HUES64 (cell line): ENCODE measurements around the gene SPTB.

Source experiments
- H3K27ac ChIP-seq: 2 replicates; pipeline ENCODE4 v1.7.0; 2013; ENCODE audit warnings: low read depth, low read length, inconsistent platforms
- H3K27me3 ChIP-seq: 2 replicates; pipeline ENCODE4 v1.6.1; 2013; ENCODE audit warnings: mild to moderate bottlenecking, low read length; ENCODE audit not compliant: insufficient read depth
- H3K36me3 ChIP-seq: 2 replicates; pipeline ENCODE4 v1.6.1; 2013; ENCODE audit warnings: mild to moderate bottlenecking, low read length; ENCODE audit not compliant: insufficient read depth
- H3K4me1 ChIP-seq: 2 replicates; pipeline ENCODE4 v1.6.1; 2013; ENCODE audit warnings: mild to moderate bottlenecking, low read length, moderate library complexity; ENCODE audit not compliant: insufficient read depth
- H3K4me3 ChIP-seq: 2 replicates; pipeline ENCODE4 v1.5.1; 2013; ENCODE audit warnings: mild to moderate bottlenecking, low read length, moderate library complexity
- H3K9ac ChIP-seq: 2 replicates; pipeline ENCODE4 v1.6.1; 2013; ENCODE audit warnings: mild to moderate bottlenecking, low read depth, low read length
- H3K9me3 ChIP-seq: 2 replicates; pipeline ENCODE4 v1.6.1; 2013; ENCODE audit warnings: low read depth, low read length; ENCODE audit not compliant: insufficient read depth
- WGBS: fragments of 150-250, 120-280 bp; methylation state at CpG from one replicate; pipeline ENCODE4 v1.1.7; 2013; ENCODE audit warnings: missing lambda C conversion rate; 5-methylcytosine and 5-hydroxymethylcytosine counted together

Gene SPTB

GRCh38 chr14:64786296-64787149, 93.2 kb downstream of the SPTB start:
- H3K36me3 ChIP-seq, result no peaks in the 10 kb centered on the region
- no peak overlapping the region for H3K4me3 ChIP-seq
- no peak overlapping the region for H3K9ac ChIP-seq
- H3K9me3 ChIP-seq, result no peaks in the 10 kb centered on the region
- 94% methylated on average over 24 of the region's 24 CpGs for WGBS
- H3K27ac ChIP-seq, result no peak overlapping the region
- H3K27me3 ChIP-seq, result no peaks in the 10 kb centered on the region
- peaks cover 19% of the 10 kb centered on the region; the same call in 1 of the 2 replicates for H3K4me1 ChIP-seq

GRCh38 chr14:64784006-64784405, 95.7 kb downstream of the SPTB start:
- 96% methylated on average over 9 of the region's 9 CpGs for WGBS
- no peak overlapping the region for H3K4me3 ChIP-seq

GRCh38 chr14:64782196-64782595, 97.5 kb downstream of the SPTB start:
- 93% methylated on average over 11 of the region's 11 CpGs for WGBS
- Histone ChIP-seq H3K4me3 (no peak overlapping the region), H3K4me1 (no peaks in the 10 kb centered on the region), H3K27ac (no peak overlapping the region), H3K36me3 (no peaks in the 10 kb centered on the region), H3K9me3 (no peaks in the 10 kb centered on the region), H3K27me3 (no peaks in the 10 kb centered on the region), H3K9ac (no peak overlapping the region)

More at GRCh38 chr14:64784006-64784405, 95.7 kb downstream of the SPTB start:
- Histone ChIP-seq H3K9ac (no peak overlapping the region), H3K9me3 (no peaks in the 10 kb centered on the region), H3K36me3 (no peaks in the 10 kb centered on the region), H3K27me3 (no peaks in the 10 kb centered on the region), H3K27ac (no peak overlapping the region), H3K4me1 (no peaks in the 10 kb centered on the region)

- no peak overlapping the region for H3K9ac ChIP-seq
- H3K4me3 ChIP-seq, result no peak overlapping the region
- WGBS, result 95% methylated on average over 7 of the region's 7 CpGs
- peaks cover 6% of the 10 kb centered on the region; the same call in 1 of the 2 replicates for H3K9me3 ChIP-seq
- no peaks in the 10 kb centered on the region for H3K4me1 ChIP-seq
- no peaks in the 10 kb centered on the region for H3K36me3 ChIP-seq
- no peaks in the 10 kb centered on the region for H3K27me3 ChIP-seq
- no peak overlapping the region for H3K27ac ChIP-seq
Measured at GRCh38 chr14:64779472-64779871, 100.2 kb downstream of the SPTB start.

- Histone ChIP-seq H3K27ac (no peak overlapping the region), H3K9ac (no peak overlapping the region), H3K36me3 (no peaks in the 10 kb centered on the region), H3K9me3 (peaks cover 18% of the 10 kb centered on the region), H3K4me3 (no peak overlapping the region), H3K27me3 (no peaks in the 10 kb centered on the region), H3K4me1 (no peaks in the 10 kb centered on the region)
- WGBS, result 89% methylated on average over 7 of the region's 7 CpGs
Measured at GRCh38 chr14:64778104-64778754, 101.5 kb downstream of the SPTB start.

GRCh38 chr14:64777461-64777860, 102.2 kb downstream of the SPTB start:
- no peak overlapping the region for H3K4me3 ChIP-seq
- no peaks in the 10 kb centered on the region for H3K4me1 ChIP-seq
- peaks cover 23% of the 10 kb centered on the region for H3K9me3 ChIP-seq
- H3K36me3 ChIP-seq, result no peaks in the 10 kb centered on the region
- WGBS, result 87% methylated on average over 3 of the region's 3 CpGs
- no peaks in the 10 kb centered on the region for H3K27me3 ChIP-seq
- H3K9ac ChIP-seq, result no peak overlapping the region
- H3K27ac ChIP-seq, result no peak overlapping the region

- no peaks in the 10 kb centered on the region for H3K4me1 ChIP-seq
- H3K27ac ChIP-seq, result no peak overlapping the region
- H3K9me3 ChIP-seq, result peaks cover 23% of the 10 kb centered on the region
- 94% methylated on average over 25 of the region's 25 CpGs for WGBS
- no peak overlapping the region for H3K4me3 ChIP-seq
- H3K27me3 ChIP-seq, result no peaks in the 10 kb centered on the region
- no peak overlapping the region for H3K9ac ChIP-seq
- no peaks in the 10 kb centered on the region for H3K36me3 ChIP-seq
Measured at GRCh38 chr14:64775081-64775777, 104.5 kb downstream of the SPTB start.

- H3K27me3 ChIP-seq, result no peaks in the 10 kb centered on the region
- H3K4me3 ChIP-seq, result no peak overlapping the region
- no peak overlapping the region for H3K9ac ChIP-seq
- no peaks in the 10 kb centered on the region for H3K4me1 ChIP-seq
- 95% methylated on average over 16 of the region's 16 CpGs for WGBS
- no peak overlapping the region for H3K27ac ChIP-seq
- no peaks in the 10 kb centered on the region for H3K36me3 ChIP-seq
- peaks cover 23% of the 10 kb centered on the region for H3K9me3 ChIP-seq
Measured at GRCh38 chr14:64774272-64774671, 105.4 kb downstream of the SPTB start.

GRCh38 chr14:64773577-64773976, 106.1 kb downstream of the SPTB start:
- WGBS, result 93% methylated on average over 3 of the region's 3 CpGs
- Histone ChIP-seq H3K36me3 (no peaks in the 10 kb centered on the region), H3K4me1 (no peaks in the 10 kb centered on the region), H3K4me3 (no peak overlapping the region), H3K9ac (no peak overlapping the region), H3K27ac (no peak overlapping the region), H3K9me3 (peaks cover 23% of the 10 kb centered on the region), H3K27me3 (no peaks in the 10 kb centered on the region)

GRCh38 chr14:64773046-64773445, 106.7 kb downstream of the SPTB start:
- H3K9ac ChIP-seq, result no peak overlapping the region
- no peak overlapping the region for H3K4me3 ChIP-seq
- no peaks in the 10 kb centered on the region for H3K27me3 ChIP-seq
- H3K36me3 ChIP-seq, result no peaks in the 10 kb centered on the region
- H3K4me1 ChIP-seq, result no peaks in the 10 kb centered on the region; the same call in 1 of the 2 replicates
- H3K27ac ChIP-seq, result no peak overlapping the region
- 94% methylated on average over 18 of the region's 18 CpGs for WGBS
- peaks cover 23% of the 10 kb centered on the region for H3K9me3 ChIP-seq

GRCh38 chr14:64772397-64772950, 107.2 kb downstream of the SPTB start:
- Histone ChIP-seq H3K27me3 (no peaks in the 10 kb centered on the region), H3K9ac (no peak overlapping the region), H3K9me3 (peaks cover 23% of the 10 kb centered on the region), H3K4me1 (no peaks in the 10 kb centered on the region; the same call in 1 of the 2 replicates), H3K36me3 (no peaks in the 10 kb centered on the region), H3K4me3 (no peak overlapping the region), H3K27ac (no peak overlapping the region)
- 93% methylated on average over 36 of the region's 36 CpGs for WGBS
